SIG-M5 treated with dmso at 0.1 percent for 504 hours (cell line): ENCODE results near the gene RAVER2.
"Not testable (repeated sequence)": the region's sequence is repeated elsewhere in the genome, so short reads cannot be mapped to it uniquely, and the experiment has no call there.

Source experiments
- DNase-seq: peaks from one replicate; lab custom pipeline; 2025; ENCODE audit not compliant: unreplicated experiment; lab: John Stamatoyannopoulos, UW

Gene RAVER2, protein sequence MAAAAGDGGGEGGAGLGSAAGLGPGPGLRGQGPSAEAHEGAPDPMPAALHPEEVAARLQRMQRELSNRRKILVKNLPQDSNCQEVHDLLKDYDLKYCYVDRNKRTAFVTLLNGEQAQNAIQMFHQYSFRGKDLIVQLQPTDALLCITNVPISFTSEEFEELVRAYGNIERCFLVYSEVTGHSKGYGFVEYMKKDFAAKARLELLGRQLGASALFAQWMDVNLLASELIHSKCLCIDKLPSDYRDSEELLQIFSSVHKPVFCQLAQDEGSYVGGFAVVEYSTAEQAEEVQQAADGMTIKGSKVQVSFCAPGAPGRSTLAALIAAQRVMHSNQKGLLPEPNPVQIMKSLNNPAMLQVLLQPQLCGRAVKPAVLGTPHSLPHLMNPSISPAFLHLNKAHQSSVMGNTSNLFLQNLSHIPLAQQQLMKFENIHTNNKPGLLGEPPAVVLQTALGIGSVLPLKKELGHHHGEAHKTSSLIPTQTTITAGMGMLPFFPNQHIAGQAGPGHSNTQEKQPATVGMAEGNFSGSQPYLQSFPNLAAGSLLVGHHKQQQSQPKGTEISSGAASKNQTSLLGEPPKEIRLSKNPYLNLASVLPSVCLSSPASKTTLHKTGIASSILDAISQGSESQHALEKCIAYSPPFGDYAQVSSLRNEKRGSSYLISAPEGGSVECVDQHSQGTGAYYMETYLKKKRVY

DNA sequence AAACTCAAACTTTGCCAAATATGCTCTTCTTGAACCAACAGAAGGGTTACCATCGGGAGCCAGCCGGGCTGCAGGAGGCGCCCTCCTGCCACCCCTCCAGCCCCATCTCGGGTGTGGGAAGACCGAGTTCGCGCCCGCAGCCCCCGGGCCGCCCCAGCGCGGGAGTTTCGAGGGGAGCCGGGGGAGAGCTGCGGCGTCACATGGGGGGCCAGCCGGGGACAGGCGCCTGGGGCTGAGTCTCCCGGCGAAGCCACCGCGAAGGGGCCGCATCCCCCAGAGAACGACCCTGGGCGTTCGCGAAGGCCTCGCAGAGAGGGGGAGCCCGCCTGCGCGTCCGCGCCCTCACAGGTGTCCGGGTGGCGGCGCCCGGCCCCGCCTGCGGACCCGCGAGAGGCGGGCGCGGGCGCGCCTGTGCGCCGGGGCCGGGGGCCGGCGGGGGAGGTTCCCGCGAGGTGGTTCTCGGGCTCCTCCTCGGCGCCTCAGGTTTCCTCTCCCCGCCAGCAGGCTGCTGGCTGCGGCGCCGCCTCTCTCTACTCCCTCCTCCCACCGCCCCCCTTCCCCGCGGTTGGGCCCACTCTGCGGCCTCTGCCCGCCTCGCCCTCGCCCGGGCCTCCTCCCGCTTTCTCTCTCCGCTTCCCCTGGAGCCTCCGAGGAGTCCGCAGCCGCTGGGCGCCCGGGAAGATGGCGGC is at the start of gene RAVER2:
Gene RAVER2, plus strand, starts transcription at position 584 of the 689 bp plus-strand sequence. Its CDS starts 98 bp downstream, at position 682.
- DNase-seq: peak; percentile 36

- no peak for DNase-seq
These were observed 48.0 kb upstream of the RAVER2 start for GRCh38 chr1:64696879-64697278.

GRCh38 chr1:64699327-64699726 is 45.5 kb upstream of the RAVER2 start:
- no peak for DNase-seq

- DNase-seq: no peak
These were observed 43.8 kb upstream of the RAVER2 start for GRCh38 chr1:64701071-64701470.

GRCh38 chr1:64701886-64702285 is 43.0 kb upstream of the RAVER2 start:
- DNase-seq: no peak

DNA sequence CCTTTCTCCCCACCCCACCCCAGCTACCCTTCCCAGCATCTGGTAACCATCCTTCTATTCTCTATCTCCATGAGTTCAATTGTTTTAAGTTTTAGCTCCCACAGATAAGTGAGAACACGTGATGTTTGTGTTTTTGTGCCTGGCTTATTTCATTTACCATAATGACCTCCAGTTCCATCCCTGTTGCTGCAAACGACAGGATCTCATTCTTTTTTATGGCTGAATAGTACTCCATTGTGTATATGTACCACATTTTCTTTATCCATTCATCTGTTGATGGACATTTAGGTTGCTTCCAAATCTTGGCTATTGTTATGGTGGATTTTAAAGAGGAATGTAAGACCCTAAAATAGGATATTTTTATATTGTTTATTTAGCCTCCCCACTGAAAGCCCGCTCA is 42.2 kb upstream of the RAVER2 start:
- not testable (repeated sequence) for DNase-seq

GRCh38 chr1:64703600-64703999 is 41.3 kb upstream of the RAVER2 start:
- no peak for DNase-seq

DNA sequence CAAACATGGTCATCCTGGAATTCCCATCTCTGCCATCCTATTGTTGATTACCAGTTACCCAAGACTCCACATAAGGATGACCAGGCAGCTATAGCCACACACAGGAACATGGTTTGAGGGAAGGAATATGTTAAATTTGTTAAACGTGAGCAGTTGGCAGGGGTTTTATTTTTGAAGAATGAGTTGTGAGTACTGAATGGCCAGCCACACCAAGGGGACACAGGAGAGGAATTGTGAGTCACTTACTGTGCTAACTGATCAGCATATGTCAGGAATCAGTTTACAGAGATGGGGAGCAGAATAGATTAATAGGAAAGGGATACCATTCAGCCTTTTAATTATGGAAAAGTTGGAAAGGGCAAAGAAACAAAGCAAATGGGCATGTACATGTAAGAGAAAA is 39.3 kb upstream of the RAVER2 start:
- DNase-seq: no peak

DNA sequence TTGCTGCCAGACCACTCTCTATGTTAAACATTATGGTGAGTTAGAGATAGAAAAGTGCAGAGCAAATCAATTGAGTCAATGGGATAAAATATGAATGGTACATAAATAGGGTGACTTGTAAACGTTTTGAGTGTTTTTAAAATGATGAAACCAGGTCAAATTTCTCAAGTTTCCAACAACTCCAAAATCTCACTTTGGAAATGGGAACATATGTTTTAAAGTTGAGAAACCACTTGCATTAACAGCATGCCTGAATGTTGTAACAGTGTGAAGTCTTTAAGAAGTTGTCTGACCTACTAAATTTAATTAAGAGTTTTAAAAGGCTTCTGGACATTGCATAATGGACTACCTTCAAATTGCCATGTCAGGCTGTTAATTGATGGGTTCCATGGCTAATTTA is 33.6 kb upstream of the RAVER2 start:
- DNase-seq: no peak

GRCh38 chr1:64712049-64712448 is 32.8 kb upstream of the RAVER2 start:
- no peak for DNase-seq

DNA sequence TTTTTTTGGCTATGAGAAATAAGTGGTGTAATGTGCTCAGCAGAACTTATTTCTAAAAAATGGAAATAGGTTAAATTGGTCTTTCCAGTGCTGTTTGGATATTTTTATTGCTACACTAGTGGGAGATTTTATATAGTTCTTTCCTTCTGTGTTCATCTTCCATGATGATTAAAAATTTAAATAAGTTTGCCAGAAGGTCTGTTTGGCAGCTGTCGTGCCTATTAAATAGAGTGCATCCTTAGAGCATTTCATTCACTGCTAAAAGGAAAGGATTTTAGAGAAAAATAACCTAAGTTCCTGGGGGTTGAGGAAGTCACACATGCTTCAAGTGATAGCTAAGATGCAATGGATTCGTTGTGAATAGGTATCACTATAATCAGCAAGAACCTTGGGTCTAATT is 29.7 kb upstream of the RAVER2 start:
- no peak for DNase-seq

GRCh38 chr1:64721135-64721534 is 23.7 kb upstream of the RAVER2 start:
- DNase-seq: no peak

DNA sequence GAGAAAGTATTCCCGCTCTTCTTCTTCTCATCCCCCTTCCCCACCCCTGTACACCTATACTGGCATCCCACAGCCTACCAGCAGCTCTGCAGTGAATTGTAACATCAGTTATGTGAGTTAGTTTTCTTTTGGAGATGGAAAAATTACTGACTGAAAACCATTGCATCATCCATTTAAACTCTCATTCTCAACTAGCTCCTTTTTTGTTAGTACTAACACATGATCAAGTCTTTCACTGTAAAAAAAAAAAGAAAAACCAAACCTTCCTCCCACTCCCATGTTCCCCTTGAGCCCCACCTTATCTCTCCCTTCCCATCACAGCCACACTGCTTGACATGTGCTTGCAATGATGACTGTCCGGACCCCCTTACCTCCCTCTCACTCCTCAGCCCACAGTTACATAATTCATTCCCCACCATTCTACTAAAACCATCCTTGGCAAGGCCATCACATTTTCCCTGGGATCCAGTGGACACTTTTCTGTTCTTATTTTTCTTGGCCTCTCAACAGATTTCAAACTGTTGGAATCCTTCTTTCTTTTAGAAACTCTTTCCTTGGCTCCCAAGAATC is 23.2 kb upstream of the RAVER2 start:
- DNase-seq: no peak

DNA sequence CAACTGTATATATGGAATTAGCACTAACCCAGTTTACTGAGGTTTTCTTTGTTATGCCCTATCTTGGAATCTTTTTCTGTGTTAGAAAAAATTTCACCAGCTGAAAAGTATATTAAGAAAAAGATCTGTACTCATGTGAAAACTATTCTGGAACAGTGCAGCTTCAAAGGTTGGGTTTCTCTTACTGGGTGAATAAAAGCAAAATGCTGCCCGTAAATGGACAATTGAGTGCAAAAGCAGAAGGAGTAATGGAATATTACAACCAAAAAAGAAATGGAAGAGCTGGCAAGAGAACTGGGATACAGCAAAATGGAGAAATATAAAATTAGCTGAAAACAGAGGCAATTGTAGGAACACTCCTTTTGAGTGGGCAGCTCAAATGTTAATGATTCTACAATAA is 17.0 kb upstream of the RAVER2 start:
- no peak for DNase-seq

GRCh38 chr1:64733581-64734286 is 11.1 kb upstream of the RAVER2 start:
- no peak for DNase-seq

- no peak for DNase-seq
These were observed 10.6 kb upstream of the RAVER2 start for GRCh38 chr1:64734287-64734652.

GRCh38 chr1:64740687-64741086 is 4.2 kb upstream of the RAVER2 start:
- not testable (repeated sequence) for DNase-seq

GRCh38 chr1:64743954-64744491 is 852 bp upstream of the RAVER2 start:
- no peak for DNase-seq

DNA sequence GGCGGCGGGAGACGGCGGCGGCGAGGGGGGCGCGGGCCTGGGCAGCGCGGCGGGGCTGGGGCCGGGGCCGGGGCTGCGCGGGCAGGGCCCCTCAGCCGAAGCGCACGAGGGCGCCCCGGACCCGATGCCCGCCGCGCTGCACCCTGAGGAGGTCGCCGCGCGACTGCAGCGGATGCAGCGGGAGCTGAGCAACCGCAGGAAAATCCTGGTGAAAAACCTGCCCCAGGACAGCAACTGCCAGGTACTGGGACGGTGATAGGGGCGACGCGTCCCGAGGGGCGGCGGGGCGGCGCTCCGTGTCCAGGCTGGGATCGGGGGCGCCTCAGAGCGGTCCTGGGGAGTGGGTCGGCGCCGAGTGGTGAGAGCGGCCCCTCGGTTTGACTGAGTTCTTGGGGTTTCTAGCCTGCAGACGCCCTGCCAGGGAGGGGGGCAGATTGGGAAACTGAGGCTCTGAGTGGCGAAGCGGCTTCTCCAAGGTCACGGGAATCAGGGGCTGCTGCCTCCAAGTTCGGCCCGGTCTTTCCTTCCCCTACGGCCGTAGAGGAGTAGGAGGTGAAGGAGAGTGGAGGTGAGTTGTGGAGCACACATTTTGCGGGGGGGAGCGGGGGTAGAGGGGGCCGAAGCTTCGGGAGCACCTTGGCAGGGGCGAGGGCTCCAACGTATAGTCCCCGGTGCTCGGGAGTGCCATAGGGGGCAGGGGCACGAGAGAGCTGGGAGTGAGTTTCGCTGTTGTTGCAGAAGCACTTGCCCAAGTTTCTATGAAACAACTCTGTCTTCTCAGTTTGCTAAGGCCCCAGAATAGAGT is 508 bp downstream of the RAVER2 start:
- DNase-seq: peak; percentile 40
